ENCODE results near the gene KHDC4.

- TF ChIP-seq CTCF (conservative IDR thresholded peaks at IDR 0.05) = no peak
- no peak for TF ChIP-seq EZH2 (IDR thresholded peaks at IDR 0.05; ENCODE audit: low read depth)
These were observed 44.0 kb downstream of the KHDC4 start for GRCh38 chr1:155890251-155890650.

Data from PC-9 (cell line).